WTC11 (cell line): ENCODE data around the gene RGS11.
A peak's percentile ranks its signal among the peaks of the same experiment; 100 is the strongest.

ENCODE experiments used
- CBFB ChIP-seq: sonication (generic); formaldehyde crosslinking; IDR thresholded peaks from 2 replicates; pipeline ENCODE4 v1.8.1; 2022; ENCODE audit warnings: mild to moderate bottlenecking, low read depth, missing genetic modification reagents
- ESRRA ChIP-seq: sonication (generic); formaldehyde crosslinking; IDR thresholded peaks from 2 replicates; pipeline ENCODE4 v1.8.1; 2022; ENCODE audit warnings: mild to moderate bottlenecking, missing genetic modification reagents, borderline replicate concordance
- FOXJ3 ChIP-seq: sonication (generic); formaldehyde crosslinking; IDR thresholded peaks from 2 replicates; pipeline ENCODE4 v1.9.0; 2021; ENCODE audit warnings: missing genetic modification reagents, mild to moderate bottlenecking, borderline replicate concordance
- HMGA2 ChIP-seq: fragments of 250-450 bp; sonication (Bioruptor Pico); IDR thresholded peaks from 2 replicates; pipeline ENCODE4 v1.4.0; 2021; ENCODE audit warnings: mild to moderate bottlenecking, moderate library complexity
- JUN ChIP-seq: sonication (generic); formaldehyde crosslinking; IDR thresholded peaks from 2 replicates; pipeline ENCODE4 v1.8.0; 2023; ENCODE audit warnings: mild to moderate bottlenecking, missing genetic modification reagents
- NFYB ChIP-seq: sonication (generic); formaldehyde crosslinking; conservative IDR thresholded peaks from 2 replicates; pipeline ENCODE4 v1.8.0; 2022; ENCODE audit warnings: low read depth, missing genetic modification reagents
- NR2C2 ChIP-seq: sonication (generic); formaldehyde crosslinking; IDR thresholded peaks from 2 replicates; pipeline ENCODE4 v1.8.0; 2022; ENCODE audit warnings: mild to moderate bottlenecking, missing genetic modification reagents
- SOX15 ChIP-seq: fragments of 250-450 bp; sonication (Bioruptor Pico); IDR thresholded peaks from 2 replicates; pipeline ENCODE4 v1.9.0; 2021; ENCODE audit warnings: mild to moderate bottlenecking
- ZNF423 ChIP-seq: fragments of 250-450 bp; sonication (Bioruptor Pico); IDR thresholded peaks from 2 replicates; pipeline ENCODE4 v2.1.2; 2022; ENCODE audit warnings: mild to moderate bottlenecking, moderate library complexity
- TF ChIP-seq, protein P1 (sequence below): sonication (generic); formaldehyde crosslinking; IDR thresholded peaks from 2 replicates; pipeline ENCODE4 v1.8.1; 2023; ENCODE audit warnings: mild to moderate bottlenecking, missing genetic modification reagents, moderate library complexity
- TF ChIP-seq, protein P2 (sequence below): fragments of 200-600 bp; IDR thresholded peaks from 2 replicates; pipeline ENCODE4 v1.8.0; 2022; ENCODE audit warnings: antibody characterized with exemption
- TF ChIP-seq, protein P3 (sequence below): sonication (generic); formaldehyde crosslinking; IDR thresholded peaks from 2 replicates; pipeline ENCODE4 v1.8.0; 2022; ENCODE audit warnings: mild to moderate bottlenecking, missing genetic modification reagents

DNA sequence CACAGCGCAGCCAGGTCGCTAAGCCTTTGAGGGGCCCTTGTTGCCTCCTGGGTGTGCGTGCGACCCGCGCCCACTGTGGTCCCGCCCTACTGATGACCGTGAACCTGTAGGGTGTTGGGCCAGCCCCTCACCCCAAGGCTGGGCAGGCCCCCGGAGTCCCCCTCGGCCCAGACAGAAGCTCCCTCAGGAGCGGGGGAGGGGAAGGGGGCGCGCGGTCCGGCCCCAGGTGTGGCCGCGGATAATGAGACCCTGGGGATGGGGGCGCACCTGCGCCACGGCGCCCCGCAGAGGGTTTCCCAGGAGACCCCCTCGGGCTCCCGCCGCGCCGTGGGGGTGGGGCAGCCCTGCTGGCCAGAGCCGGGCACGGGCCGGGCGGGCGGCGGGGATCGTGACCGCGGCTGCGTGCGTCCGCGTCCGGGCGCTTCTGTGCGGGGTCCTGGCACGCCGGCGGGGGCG is 4.3 kb upstream of the RGS11 start:
- TF ChIP-seq, protein P1, sequence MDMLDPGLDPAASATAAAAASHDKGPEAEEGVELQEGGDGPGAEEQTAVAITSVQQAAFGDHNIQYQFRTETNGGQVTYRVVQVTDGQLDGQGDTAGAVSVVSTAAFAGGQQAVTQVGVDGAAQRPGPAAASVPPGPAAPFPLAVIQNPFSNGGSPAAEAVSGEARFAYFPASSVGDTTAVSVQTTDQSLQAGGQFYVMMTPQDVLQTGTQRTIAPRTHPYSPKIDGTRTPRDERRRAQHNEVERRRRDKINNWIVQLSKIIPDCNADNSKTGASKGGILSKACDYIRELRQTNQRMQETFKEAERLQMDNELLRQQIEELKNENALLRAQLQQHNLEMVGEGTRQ (CRISPR knock-in tag), result no peak
- TF ChIP-seq CBFB (CRISPR knock-in tag) (no peak), ESRRA (no peak), NR2C2 (CRISPR knock-in tag) (no peak), NFYB (CRISPR knock-in tag) (no peak), FOXJ3 (CRISPR knock-in tag) (no peak), JUN (CRISPR knock-in tag) (no peak), SOX15 (CRISPR knock-in tag) (no peak), HMGA2 (CRISPR knock-in tag) (no peak), ZNF423 (CRISPR knock-in tag) (peak; percentile 69)
- TF ChIP-seq, protein P2, sequence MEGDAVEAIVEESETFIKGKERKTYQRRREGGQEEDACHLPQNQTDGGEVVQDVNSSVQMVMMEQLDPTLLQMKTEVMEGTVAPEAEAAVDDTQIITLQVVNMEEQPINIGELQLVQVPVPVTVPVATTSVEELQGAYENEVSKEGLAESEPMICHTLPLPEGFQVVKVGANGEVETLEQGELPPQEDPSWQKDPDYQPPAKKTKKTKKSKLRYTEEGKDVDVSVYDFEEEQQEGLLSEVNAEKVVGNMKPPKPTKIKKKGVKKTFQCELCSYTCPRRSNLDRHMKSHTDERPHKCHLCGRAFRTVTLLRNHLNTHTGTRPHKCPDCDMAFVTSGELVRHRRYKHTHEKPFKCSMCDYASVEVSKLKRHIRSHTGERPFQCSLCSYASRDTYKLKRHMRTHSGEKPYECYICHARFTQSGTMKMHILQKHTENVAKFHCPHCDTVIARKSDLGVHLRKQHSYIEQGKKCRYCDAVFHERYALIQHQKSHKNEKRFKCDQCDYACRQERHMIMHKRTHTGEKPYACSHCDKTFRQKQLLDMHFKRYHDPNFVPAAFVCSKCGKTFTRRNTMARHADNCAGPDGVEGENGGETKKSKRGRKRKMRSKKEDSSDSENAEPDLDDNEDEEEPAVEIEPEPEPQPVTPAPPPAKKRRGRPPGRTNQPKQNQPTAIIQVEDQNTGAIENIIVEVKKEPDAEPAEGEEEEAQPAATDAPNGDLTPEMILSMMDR, result no peak
- TF ChIP-seq, protein P3, sequence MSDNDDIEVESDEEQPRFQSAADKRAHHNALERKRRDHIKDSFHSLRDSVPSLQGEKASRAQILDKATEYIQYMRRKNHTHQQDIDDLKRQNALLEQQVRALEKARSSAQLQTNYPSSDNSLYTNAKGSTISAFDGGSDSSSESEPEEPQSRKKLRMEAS (CRISPR knock-in tag), result no peak
